Activated CD8-positive, alpha-beta memory T cell treated with anti-CD3 and anti-CD28 coated beads, Interleukin-2, amount 50 U/mL, for 1 hour (primary cell): ENCODE measurements around the gene ABCA13.

Experiments used
- DNase-seq: peaks from one replicate; pipeline ENCODE4 v3.0.0-alpha.2; 2020; ENCODE audit errors: extremely low read depth

The ABCA13 gene

DNA sequence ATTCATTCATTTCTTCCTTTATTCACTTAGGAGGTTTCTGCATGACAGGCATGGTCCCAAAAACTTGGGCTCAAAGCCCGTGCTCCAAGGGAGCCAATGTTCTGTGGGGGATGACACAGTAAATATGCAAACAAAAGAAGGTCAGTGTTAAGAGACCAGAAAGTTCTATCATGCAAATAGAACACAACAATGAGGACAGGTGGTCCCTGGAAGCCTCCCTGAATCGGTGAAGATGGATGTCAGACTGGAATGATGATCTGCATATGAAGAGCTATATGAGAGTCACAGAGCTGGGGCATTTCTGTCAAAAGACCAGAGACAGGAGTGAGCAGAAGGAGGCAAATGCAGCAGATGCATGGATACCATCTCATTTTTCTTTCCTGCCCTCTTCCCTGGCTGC, 129.0 kb downstream of the ABCA13 start:
- no peak for DNase-seq

DNA sequence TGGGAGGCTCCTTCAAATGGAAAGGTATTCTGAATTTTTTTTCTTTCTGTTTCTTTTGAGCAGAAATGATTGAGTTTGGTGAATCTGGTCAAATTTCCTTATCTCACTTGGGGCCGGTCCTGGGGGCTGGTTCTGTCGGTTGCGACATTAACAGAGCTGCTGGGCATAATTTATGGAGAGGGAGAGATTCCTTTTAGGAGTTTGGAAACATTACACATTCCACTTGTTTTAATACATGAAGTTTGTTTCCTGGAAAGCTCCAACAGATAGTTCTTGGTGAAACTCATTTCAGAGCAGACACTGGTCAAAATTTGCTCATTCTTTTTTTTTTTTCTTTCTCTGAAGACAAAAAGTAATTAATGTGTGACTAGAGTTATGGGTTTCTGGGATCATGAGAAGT, 129.9 kb downstream of the ABCA13 start:
- no peak for DNase-seq

DNA sequence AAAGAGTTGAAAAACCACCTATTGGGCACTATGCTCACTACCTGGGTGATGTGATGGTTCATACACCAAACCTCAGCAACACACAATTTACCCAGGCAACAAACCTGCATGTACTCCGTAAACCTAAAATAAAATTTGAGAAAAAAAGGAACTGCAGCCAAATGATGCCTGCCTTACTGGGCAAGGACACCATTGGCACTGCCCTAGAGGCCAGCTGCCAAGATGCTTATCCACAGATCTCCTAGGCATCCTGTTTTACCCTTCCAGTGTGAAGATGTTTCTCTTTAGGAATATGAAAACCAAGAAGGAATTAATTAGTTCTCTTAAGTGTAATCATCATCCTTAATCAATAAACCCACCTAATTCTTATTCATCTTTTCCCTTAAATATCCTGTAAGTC, 133.4 kb downstream of the ABCA13 start:
- DNase-seq, result no peak

DNA sequence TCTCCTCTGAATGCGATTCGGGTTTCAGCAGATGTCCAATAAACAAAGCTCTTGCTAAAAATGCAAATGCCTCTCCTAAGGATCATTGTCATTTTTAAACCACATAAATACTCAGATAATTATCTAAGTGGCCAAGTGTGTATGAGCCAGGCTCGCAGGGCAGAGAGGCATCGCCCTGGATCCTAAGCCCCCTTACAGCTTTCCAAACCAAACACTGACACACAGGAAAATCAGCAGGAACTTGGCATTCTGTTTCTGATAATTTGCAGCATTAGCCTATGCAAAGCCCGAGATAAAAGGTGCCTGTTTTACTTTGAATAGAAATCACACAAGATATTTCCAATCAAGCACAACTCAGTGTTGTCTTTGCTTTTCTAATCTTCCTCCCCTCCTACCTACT, 134.4 kb downstream of the ABCA13 start:
- no peak for DNase-seq

DNA sequence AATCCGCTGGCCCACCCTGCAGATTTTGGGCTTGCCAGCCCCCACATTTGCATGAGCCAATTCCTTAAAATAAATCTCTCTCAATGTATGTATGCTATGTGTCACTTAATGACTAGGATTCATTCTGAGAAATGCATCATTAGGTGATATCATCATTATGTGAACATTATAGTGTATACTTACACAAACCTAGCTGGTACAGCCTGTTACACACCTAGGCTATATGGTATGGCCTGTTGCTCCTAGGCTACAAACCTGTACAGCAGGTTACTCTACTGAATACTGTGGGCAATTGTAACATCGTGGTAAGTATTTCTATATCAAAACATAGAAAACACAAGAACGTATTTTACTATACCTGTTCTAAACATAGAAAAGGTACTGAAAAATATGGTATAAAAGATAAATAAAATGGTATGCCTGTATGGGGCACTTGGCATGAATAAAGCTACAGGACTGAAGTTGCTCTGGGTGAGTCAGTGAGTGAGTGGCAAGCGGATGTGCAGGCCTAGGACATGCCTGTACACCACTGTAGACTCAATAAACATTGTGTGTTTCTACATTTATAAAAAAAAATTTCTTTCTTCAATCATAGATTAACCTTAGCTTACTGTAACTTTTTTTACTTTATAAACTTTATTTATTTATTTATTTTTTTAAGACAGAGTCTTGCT, 135.9 kb downstream of the ABCA13 start:
- no peak for DNase-seq

DNA sequence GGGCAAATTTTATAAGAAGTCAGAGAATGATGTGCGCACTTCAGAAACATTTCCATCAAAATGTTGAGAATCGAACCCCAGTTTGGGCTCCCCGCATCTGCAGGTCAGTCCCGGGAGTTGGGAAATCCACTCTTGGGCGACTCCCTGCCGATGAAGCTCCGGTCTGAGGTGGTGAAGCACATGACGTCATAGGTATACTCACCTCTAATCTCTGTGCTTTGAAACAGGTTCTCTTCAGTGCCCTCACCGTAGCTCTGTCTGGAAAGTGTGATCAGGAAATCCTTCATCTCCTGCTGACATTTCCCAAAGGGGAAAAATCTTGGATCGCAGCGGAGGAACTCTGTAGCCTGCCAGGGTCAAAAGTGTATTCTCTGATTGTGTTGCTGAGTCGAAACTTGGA, 138.5 kb downstream of the ABCA13 start:
- DNase-seq, result no peak

DNA sequence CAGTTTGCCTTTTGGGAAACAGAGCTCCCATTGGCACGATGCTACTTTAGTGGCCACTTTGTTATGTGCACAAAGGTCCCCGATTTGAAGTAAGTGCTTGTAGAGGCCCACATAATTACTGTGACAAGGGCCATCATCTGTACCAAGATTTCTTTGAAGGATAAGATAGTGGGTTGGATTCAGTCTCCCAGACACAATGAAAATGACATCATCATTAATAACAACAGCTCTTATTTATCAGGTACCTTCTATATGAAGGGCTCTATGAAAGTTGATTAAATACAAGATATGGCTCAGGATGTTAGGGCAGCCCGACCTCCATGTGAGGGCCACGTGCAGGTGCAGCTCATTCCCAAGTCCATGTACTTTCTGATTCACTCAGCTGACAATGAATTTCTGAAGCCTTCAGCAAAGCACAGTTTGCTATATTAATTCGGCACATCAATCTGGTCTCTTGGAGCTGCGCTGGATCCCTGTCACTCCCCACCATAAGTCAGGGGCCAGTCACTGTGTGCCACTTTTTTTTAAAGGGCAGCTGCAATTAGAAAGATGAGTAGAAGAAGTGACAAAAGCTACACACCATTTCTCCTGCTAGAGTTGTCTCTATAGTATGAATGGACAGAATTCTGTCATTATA, 140.3 kb downstream of the ABCA13 start:
- DNase-seq, result no peak

DNA sequence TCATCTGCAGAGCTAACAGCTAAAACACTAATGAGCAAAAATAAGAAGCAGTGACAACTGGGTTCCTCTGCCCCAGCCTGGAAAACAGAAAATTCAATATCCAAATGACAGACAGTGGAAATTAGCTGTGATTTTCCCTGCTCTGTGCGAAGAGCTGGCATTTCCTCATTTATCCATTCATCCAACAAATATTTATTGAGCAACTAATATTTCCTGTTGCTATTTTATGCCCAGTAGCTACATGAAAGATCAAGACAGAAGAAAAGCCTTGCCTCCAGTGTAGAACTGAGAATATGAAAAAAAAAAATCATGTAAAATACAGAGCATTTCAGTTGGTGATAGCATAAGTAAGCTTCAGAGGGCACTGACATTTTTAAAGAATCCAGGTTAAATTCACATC, 140.9 kb downstream of the ABCA13 start:
- no peak for DNase-seq

DNA sequence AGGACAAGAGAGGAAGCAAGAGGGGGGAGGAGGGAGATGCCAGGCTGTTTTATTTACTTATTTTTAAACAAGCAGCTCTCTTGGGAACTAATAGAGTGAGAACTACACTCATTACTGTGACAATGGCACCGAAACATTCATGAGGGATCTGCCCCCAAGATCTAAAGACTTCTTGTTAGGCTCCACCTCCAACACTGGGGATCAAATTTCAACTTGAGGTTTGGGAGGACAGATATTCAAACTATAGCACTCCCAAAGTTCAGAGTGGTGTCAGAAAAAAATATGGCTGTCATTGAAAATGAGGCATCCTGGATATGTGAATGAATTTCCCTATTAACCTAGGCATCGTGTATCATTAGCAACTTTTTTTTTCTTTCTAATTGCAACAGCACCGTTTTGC, 145.5 kb downstream of the ABCA13 start:
- no peak for DNase-seq

DNA sequence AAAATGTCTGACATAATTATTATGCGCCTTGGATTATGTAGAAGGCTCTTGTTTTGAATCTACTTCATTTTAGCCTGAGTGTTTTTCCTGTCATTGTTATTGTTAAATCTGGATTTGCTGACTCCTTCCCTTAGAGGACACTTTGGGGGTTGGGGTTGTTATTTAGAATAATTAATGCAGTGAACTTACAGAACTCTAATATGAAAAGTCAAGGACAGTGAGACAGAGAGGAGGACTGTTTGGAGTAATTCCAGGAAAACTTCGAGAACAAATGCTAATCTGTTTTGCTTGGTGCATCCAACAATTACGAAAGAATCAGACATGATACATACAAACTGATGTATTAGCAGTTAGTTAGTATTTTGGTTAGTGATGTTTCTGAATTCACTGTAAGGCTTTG, 146.1 kb downstream of the ABCA13 start:
- no peak for DNase-seq

DNA sequence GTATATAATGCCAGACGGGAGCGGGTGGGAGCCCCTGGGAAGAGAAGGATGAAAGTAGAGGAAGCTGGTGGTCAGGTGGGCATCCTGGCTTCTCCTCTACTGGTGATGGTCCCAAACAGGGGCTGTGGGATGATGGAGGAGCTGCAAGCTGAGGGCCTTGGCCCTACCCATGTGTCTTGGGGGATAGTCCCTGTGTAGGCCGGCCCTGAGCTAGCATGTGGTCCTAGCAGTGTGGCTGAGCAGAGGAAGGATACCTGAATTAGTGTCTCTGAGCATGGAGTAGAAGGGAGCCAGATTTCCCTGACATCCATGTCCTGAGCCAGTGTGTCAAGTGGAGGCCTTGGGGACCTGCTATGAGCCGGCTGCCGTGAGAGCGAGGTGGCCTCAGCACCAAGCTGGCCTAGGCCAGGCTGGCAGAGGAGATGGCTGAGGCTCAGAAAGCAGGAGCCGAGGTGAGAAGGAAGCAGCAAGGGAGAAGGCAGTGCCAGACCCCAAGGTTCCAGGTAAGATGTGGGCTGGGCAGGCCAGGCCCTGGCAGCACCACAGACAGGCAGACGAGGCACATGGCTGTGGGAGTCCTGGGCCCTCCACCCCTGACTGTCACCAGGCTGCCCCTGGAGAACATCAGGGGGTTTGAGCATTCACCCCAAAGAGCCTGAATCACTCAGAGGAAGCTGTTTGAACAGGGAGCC, 150.2 kb downstream of the ABCA13 start:
- no peak for DNase-seq

DNA sequence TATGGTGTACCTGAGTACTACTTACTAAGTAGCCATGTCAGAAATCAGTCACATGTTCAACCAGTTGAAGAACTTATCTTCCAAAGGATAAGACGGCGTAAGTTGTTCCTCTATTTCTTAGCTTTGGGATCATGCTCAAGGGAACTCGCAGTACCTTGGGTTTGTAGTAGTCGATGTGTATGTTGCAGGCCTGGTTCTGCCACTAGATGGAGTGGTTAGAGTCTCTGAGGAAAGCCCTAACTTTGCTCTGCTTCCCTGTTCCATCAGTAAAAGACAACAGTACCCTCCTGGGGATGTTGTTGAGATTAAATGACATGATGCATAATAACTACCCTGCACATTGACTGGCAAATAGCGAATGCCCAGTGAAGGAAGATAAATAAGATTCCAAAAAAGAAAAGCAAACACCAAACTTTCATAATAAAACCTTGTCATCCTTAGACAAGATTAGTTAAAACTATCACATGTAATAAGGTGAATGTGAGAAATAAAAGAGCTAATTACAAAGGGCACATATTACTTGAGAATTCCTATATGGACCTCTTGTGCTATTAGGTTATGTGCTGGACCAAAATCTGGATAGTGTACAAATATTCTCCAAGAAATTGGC, 165.9 kb downstream of the ABCA13 start:
- no peak for DNase-seq

DNA sequence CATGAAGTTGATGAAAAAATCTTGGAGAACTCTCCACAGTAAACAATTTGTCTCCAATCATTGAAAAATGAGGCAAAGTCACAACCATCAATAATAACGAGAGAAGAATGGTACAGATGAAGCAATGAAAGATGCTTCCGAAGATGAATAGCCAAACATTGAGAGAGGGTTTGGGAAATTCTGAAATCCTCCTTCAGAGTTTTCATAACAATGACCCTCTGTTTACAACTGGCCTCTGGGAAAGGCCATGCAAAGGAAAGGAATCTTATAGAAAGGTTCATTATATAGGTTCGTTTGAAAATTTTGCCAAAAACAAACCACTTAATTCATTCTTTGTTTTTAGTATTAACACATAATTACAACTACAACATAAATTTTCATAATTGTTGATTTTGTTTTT, 166.5 kb downstream of the ABCA13 start:
- DNase-seq, result no peak

DNA sequence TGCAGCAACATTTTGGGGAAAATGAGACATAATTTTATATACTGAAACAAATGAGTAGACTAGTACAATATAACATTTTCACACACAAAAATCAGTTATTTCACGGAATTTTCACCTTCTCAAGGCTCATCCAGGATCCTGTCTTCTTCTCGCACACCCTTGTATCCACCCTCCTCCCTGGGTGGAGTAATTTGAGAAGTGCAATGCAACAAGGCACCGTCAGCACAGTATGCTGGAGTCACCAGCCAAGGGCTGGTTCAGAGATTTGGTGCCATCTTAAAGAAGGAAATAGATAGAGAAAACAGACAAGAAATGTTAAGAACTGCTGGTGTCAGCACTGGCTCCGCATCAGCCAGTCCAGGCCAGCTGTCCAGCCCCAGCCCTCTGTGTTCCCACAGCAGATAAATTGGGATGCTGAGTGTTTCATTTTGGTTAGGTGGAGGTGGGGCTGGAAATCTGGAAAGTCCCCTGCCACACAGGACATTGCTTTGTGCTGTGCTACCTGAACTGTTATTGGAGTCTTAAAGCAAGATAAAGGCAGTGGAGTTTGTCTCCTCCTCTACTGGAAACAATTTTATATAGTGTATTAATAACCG, 176.1 kb downstream of the ABCA13 start:
- no peak for DNase-seq

DNA sequence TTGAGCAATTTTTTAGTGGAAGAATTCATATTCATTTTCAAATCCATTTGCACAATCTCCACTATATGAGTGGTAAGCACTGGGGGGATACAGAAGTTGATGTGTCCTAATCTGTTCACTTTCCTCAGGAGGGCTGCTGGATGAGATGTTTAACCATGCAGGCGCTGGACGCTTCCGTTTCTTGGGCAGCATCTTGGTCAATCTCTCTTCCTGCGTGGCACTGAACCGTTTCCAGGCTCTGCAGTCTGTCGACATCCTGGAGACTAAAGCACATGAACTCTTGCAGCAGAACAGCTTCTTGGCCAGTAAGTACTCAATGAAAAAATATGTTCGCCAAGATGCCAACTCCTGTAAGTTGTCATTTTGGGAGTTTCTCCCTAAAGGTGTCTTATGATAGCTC, 179.3 kb downstream of the ABCA13 start:
- DNase-seq, result no peak

DNA sequence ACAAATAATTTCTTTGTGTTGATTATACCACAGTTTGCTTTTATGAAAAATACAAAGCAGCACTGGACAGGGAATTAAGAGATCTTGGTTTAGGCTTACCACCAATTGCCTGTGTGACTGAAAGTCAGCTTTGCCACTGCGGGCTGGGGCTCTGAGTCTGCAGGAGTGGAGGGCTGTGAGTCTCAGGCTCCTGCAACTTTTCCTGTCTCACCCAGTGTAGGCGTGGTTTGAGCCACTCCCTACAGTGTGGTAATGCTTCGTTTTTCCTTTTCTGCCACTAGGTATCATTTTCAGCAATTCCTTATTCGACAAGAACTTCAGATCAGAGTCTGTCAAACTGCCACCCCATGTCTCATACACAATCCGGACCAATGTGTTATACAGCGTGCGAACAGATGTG, 180.6 kb downstream of the ABCA13 start:
- no peak for DNase-seq

DNA sequence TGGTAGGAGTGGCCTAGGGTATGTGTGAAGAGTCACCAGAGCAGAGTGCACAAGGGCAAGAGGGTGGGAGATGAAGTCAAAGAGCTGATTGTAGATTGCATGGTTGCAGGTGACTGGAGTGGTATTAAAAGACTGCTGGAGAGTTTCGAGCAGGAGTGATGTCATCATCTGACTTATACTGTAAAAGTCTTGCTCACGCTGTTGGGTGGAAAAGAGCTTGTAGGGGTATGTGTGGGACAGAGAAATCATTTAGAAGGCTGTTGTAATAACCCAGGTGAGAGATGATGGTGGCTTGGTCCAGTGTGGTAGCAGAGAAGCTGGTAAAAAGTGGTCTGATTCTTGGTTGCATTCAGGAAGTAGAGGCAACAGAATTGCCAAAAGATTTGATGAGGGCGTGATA, 184.1 kb downstream of the ABCA13 start:
- no peak for DNase-seq

DNA sequence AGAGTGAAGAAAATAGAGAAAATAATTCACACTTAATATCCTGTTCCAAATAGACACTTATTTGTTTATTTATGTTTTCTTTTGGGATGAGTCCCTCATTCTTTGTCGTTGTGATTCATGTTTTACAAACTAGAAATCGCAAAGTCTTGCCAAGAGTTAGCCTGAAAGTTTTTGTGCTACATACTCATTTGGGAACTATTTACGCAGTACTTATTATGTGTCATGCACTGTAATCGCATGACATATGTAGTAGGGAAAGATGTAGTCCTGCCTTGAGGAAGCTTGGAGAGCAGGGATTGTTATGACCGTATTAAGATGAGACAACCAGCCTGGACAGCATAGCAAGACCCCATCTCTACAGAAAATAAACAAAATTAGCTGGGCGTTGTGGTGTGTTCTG, 189.3 kb downstream of the ABCA13 start:
- no peak for DNase-seq

DNA sequence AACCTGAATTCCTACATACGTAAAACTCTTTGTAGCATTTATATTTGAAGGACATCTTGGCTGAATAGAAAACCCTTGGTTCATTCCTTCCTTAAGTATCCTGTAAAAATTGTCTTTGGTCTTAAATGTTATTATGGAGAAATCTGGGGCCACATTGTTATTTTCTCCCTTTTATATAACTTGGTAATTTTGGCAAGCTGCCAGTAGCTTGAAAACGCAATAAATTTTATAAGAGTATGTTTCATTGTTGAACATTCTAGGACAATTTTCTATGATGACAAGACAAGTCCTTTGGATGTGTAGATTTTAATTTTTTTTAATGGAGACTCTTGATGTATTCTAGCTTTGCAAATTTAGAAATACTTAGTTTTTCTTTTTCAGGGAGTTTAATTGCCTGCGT, 191.9 kb downstream of the ABCA13 start:
- DNase-seq, result no peak

DNA sequence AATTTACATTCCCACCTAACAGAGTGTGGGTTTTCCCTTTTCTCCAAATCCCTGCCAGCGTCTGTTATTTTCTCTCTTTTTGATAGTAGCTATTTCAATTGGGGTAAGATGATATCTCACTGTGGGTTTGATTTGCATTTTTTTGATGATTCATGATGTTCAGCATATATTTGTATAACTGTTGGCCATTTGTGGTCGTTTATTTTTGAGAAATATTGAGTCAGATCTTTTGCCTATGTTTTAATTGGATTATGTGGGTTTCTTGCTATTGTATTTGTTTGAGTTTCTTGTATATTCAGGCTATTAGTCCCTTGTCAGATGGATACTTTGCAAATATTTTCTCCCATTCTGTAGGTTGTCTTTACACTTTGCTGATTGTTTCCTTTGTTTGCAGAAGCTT, 193.8 kb downstream of the ABCA13 start:
- DNase-seq, result no peak

DNA sequence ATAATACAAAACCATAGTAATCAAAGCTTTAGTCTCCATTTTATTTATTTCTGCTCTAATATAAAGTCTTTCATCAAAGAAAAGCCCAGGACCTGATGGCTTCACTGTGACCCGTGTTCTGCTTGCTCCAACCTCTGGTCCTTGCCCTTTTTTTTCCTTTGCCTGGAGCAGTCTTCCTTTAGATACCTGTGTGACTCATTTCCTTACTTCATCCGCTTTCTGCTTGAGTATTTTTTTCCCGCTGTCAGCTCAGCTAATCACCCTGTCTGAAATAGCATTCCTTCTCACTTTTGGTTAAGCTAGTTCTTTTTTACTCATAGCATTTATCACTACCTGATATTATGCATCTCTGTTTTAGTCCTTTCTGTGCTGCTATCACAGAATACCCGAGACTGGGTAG, 194.8 kb downstream of the ABCA13 start:
- no peak for DNase-seq

DNA sequence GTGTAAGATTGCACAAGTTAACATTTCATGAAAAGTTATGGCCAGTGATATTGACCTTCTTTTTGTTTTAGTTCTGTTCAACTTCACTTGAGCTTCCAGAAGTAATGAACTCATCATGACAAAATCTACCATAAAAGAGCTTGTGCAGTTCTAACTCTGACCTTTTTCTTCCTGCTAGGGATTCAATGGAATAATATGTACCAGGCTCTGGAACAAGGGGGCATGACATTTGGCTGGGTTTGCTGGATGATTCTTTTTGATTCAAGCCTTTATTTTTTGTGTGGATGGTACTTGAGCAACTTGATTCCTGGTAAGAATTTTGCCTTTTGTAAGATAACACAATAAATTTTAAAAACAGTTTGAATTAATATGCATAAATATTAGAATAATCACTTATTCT, 205.0 kb downstream of the ABCA13 start:
- DNase-seq, result no peak

DNA sequence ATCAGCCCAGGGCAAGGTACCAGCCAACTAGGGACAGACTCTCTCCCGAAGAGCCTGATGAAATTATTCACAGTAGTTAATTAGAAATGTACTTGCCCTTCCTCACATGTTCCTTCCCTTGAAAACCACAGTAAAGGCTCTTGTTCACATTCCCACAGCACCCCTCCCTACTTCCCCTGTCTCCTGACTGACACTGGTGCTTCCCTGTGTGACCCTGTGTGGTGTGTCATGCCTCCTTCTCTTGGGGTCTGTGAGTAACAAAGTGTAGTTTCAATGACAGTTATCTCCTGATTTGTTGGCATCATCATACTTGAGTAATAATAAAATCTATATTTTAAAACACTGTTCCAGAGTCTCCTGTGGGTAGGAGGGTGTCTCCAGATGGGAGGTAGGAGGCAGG, 209.7 kb downstream of the ABCA13 start:
- DNase-seq, result no peak
